Measurements from ENCODE around the gene PRDX2.

DNA sequence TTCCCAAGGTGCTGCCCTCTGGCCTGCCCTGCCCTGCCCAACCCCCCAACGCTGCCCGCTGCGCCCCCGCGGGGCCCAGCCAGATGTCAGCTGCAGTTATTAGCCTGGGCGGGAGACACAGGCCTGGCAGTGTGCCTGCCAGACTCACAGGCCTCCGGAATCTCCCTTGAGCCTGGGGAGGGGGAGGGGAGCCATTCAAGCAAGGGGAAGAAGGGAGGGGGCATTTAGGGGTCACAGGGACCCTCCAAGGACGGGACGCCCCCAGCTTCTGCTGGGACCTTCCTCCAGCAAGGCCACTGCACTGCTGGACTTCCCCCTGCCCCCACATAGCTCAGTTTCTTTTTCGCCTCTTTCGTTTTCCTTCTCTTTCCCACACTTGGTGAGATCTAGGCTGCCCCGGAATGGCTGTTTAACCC, 12.9 kb downstream of the PRDX2 start:
- no peak for TF ChIP-seq EZH2phosphoT487 (IDR thresholded peaks at IDR 0.05; ENCODE audit: low read depth)
- TF ChIP-seq, protein P1, sequence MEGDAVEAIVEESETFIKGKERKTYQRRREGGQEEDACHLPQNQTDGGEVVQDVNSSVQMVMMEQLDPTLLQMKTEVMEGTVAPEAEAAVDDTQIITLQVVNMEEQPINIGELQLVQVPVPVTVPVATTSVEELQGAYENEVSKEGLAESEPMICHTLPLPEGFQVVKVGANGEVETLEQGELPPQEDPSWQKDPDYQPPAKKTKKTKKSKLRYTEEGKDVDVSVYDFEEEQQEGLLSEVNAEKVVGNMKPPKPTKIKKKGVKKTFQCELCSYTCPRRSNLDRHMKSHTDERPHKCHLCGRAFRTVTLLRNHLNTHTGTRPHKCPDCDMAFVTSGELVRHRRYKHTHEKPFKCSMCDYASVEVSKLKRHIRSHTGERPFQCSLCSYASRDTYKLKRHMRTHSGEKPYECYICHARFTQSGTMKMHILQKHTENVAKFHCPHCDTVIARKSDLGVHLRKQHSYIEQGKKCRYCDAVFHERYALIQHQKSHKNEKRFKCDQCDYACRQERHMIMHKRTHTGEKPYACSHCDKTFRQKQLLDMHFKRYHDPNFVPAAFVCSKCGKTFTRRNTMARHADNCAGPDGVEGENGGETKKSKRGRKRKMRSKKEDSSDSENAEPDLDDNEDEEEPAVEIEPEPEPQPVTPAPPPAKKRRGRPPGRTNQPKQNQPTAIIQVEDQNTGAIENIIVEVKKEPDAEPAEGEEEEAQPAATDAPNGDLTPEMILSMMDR (IDR thresholded peaks at IDR 0.05; ENCODE audit: low read depth, low read length): peak; percentile 45
